Endodermal cell (in vitro differentiated cells): Measurements from ENCODE around the gene KIAA0513. TPM values are rescaled to one million over a fixed set of nuclear protein-coding genes. Genes with fewer than 3 reads are reported as not detected.

Source experiments
- DNase-seq: peaks from one replicate; pipeline ENCODE4 v3.0.0-alpha.2; 2017
- H3K27ac ChIP-seq: 2 replicates; pipeline ENCODE4 v1.5.1; 2013; ENCODE audit warnings: mild to moderate bottlenecking, low read depth, low read length, moderate library complexity
- H3K27me3 ChIP-seq: 2 replicates; pipeline ENCODE4 v1.6.1; 2013; ENCODE audit warnings: mild to moderate bottlenecking, low read length, moderate library complexity; ENCODE audit not compliant: insufficient read depth, control insufficient read depth, poor library complexity, severe bottlenecking
- H3K36me3 ChIP-seq: 2 replicates; pipeline ENCODE4 v1.7.0; 2013; ENCODE audit warnings: mild to moderate bottlenecking, low read length, moderate library complexity; ENCODE audit not compliant: control insufficient read depth, insufficient read depth
- H3K4me1 ChIP-seq: one replicate; pipeline ENCODE4 v1.7.0; 2013; ENCODE audit warnings: low read length; ENCODE audit not compliant: control insufficient read depth, insufficient read depth
- H3K4me3 ChIP-seq: 2 replicates; pipeline ENCODE4 v1.5.1; 2013; ENCODE audit warnings: mild to moderate bottlenecking, low read length, moderate library complexity
- H3K9ac ChIP-seq: 2 replicates; pipeline ENCODE4 v1.6.1; 2013; ENCODE audit warnings: mild to moderate bottlenecking, low read length, moderate library complexity; ENCODE audit not compliant: poor library complexity, severe bottlenecking; ENCODE audit errors: extremely low read depth
- H3K9me3 ChIP-seq: 2 replicates; pipeline ENCODE4 v1.6.1; 2013; ENCODE audit warnings: mild to moderate bottlenecking, low read length, moderate library complexity; ENCODE audit not compliant: control insufficient read depth
- H3K27ac Mint-ChIP-seq: 2 replicates; pipeline ENCODE4 v1.8.0; 2020; ENCODE audit warnings: mixed read lengths
- H3K27me3 Mint-ChIP-seq: 2 replicates; pipeline ENCODE4 v1.8.0; 2021; ENCODE audit warnings: mild to moderate bottlenecking, mixed read lengths; ENCODE audit not compliant: insufficient read depth
- H3K36me3 Mint-ChIP-seq: 2 replicates; pipeline ENCODE4 v1.8.0; 2020; ENCODE audit warnings: low read depth, mixed read lengths
- H3K4me1 Mint-ChIP-seq: 2 replicates; pipeline ENCODE4 v1.8.0; 2020; ENCODE audit warnings: mixed read lengths
- H3K4me3 Mint-ChIP-seq: 2 replicates; pipeline ENCODE4 v1.8.0; 2020; ENCODE audit warnings: mild to moderate bottlenecking, moderate library complexity, mixed read lengths
- H3K9me3 Mint-ChIP-seq: 2 replicates; pipeline ENCODE4 v1.8.0; 2020; ENCODE audit warnings: mild to moderate bottlenecking, mixed read lengths
- CTCF ChIP-seq: fragments of 200-600 bp; sonication (generic); conservative IDR thresholded peaks from 2 replicates; pipeline ENCODE4 v1.5.0; 2021; ENCODE audit warnings: antibody characterized with exemption, mild to moderate bottlenecking
- WGBS, 2 experiments: methylation state at CpG; one replicate each; pipeline versions ENCODE4 v1.1.5 to v1.1.7; 2013; ENCODE audit warnings: missing lambda C conversion rate in 2 of 2, mixed read lengths in 1 of 2; ENCODE audit not compliant: insufficient coverage in 1 of 2, insufficient read length in 1 of 2; 5-methylcytosine and 5-hydroxymethylcytosine counted together
- total RNA-seq, 2 donors: library from RNA; stranded (reverse); fragmentation: NEBNext Ultra II Directional in 1 of 2; extraction: Animal tissue kit (Norgen Biotek cat#: 25700) in 1 of 2; gene quantifications; 2 replicates in 1 of 2; 3 replicates in 1 of 2; pipeline ENCODE4 v1.2.1, GENCODE V29; 2021

The KIAA0513 gene
- total RNA-seq, 2 donors from 2014 or later = 9.2 to 16.0 TPM

- WGBS, 2 experiments = 87 to 89% methylated on average over 5 to 12 of the region's 12 CpGs
- H3K9ac ChIP-seq = no peak overlapping the region
- no peaks in the 10 kb centered on the region for H3K36me3 ChIP-seq
- peaks cover 2% of the 10 kb centered on the region for H3K4me1 ChIP-seq
- no peaks in the 10 kb centered on the region for H3K9me3 ChIP-seq
- H3K4me3 ChIP-seq = no peak overlapping the region
- no peak for DNase-seq
- no peak overlapping the region for H3K27ac ChIP-seq
- Mint-ChIP-seq H3K27ac (no peak overlapping the region), H3K4me3 (no peak overlapping the region), H3K9me3 (no peaks in the 10 kb centered on the region), H3K27me3 (no peaks in the 10 kb centered on the region), H3K36me3 (no peaks in the 10 kb centered on the region), H3K4me1 (no peaks in the 10 kb centered on the region)
- no peak for TF ChIP-seq CTCF
- no peaks in the 10 kb centered on the region for H3K27me3 ChIP-seq
Observed at GRCh38 chr16:85094812-85095211, 67.2 kb downstream of the KIAA0513 start.

GRCh38 chr16:85096921-85097320 is 69.3 kb downstream of the KIAA0513 start:
- H3K36me3 ChIP-seq = no peaks in the 10 kb centered on the region
- no peak for TF ChIP-seq CTCF
- Mint-ChIP-seq H3K27ac (no peak overlapping the region), H3K27me3 (no peaks in the 10 kb centered on the region), H3K36me3 (no peaks in the 10 kb centered on the region), H3K9me3 (no peaks in the 10 kb centered on the region), H3K4me3 (no peak overlapping the region), H3K4me1 (peaks cover under 1% of the 10 kb centered on the region)
- H3K9ac ChIP-seq = no peak overlapping the region
- H3K9me3 ChIP-seq = no peaks in the 10 kb centered on the region
- peaks cover 2% of the 10 kb centered on the region for H3K4me1 ChIP-seq
- H3K27ac ChIP-seq = no peak overlapping the region
- DNase-seq = no peak
- H3K4me3 ChIP-seq = no peak overlapping the region
- no peaks in the 10 kb centered on the region for H3K27me3 ChIP-seq
- 82 to 87% methylated on average over 6 to 9 of the region's 9 CpGs for WGBS, 2 experiments

- no peaks in the 10 kb centered on the region for H3K36me3 Mint-ChIP-seq
- H3K27me3 Mint-ChIP-seq = no peaks in the 10 kb centered on the region
- Histone ChIP-seq H3K9me3 (no peaks in the 10 kb centered on the region), H3K36me3 (no peaks in the 10 kb centered on the region), H3K9ac (no peak overlapping the region), H3K4me3 (no peak overlapping the region), H3K27ac (no peak overlapping the region), H3K4me1 (no peaks in the 10 kb centered on the region), H3K27me3 (no peaks in the 10 kb centered on the region)
- peaks cover 3% of the 10 kb centered on the region for H3K4me1 Mint-ChIP-seq
- H3K9me3 Mint-ChIP-seq = no peaks in the 10 kb centered on the region
- no peak overlapping the region for H3K27ac Mint-ChIP-seq
- 91 to 96% methylated on average over 10 of the region's 10 CpGs for WGBS, 2 experiments
- no peak for DNase-seq
- TF ChIP-seq CTCF = no peak
- no peak overlapping the region for H3K4me3 Mint-ChIP-seq
Observed at GRCh38 chr16:85098565-85098964, 71.0 kb downstream of the KIAA0513 start.
